Fibroblast of lung (primary cell): ENCODE results near the gene GRK4. TPM values are rescaled to one million over a fixed set of nuclear protein-coding genes. Genes with fewer than 3 reads are reported as not detected.

Experiments used
- DNase-seq, 2 donors: peaks; one replicate each; pipeline versions ENCODE4 v3.0.0 to v3.0.0-alpha.2; 2010; ENCODE audit warnings: low read depth in 2 of 2
- H2AFZ ChIP-seq: 2 replicates; pipeline ENCODE4 v1.5.1; 2012; ENCODE audit warnings: low read length, control low read depth, inconsistent platforms
- H3K27ac ChIP-seq: 2 replicates; pipeline ENCODE4 v1.5.1; 2011; ENCODE audit warnings: low read length, control low read depth; ENCODE audit not compliant: insufficient read depth
- H3K27me3 ChIP-seq: 2 replicates; pipeline ENCODE4 v1.5.1; 2011; ENCODE audit warnings: mild to moderate bottlenecking, low read length; ENCODE audit not compliant: control insufficient read depth, insufficient read depth
- H3K36me3 ChIP-seq: 2 replicates; pipeline ENCODE4 v1.5.1; 2011; ENCODE audit warnings: low read length; ENCODE audit not compliant: control insufficient read depth, insufficient read depth
- H3K4me1 ChIP-seq: 2 replicates; pipeline ENCODE4 v1.5.1; 2011; ENCODE audit warnings: low read length; ENCODE audit not compliant: control insufficient read depth, insufficient read depth; ENCODE audit errors: extremely low read depth
- H3K4me2 ChIP-seq: 2 replicates; pipeline ENCODE4 v1.5.1; 2011; ENCODE audit warnings: low read length, control low read depth; ENCODE audit not compliant: insufficient read depth; ENCODE audit errors: extremely low read depth
- H3K4me3 ChIP-seq, 4 experiments: fragments of 200-600 bp in 1 of 4; sonication (generic) in 1 of 4; replicated peaks in 1 of 4; 2 replicates each; pipeline ENCODE4 v1.5.1; 2011 to 2016; ENCODE audit warnings: low read length in 4 of 4, low read depth in 3 of 4, mild to moderate bottlenecking in 3 of 4, control low read depth in 2 of 4, inconsistent platforms in 1 of 4, mixed read lengths in 1 of 4; ENCODE audit not compliant: insufficient read depth in 1 of 4; ENCODE audit errors: control extremely low read depth in 1 of 4
- H3K79me2 ChIP-seq: 2 replicates; pipeline ENCODE4 v1.5.1; 2012; ENCODE audit warnings: mild to moderate bottlenecking, low read length, inconsistent platforms; ENCODE audit not compliant: control insufficient read depth, insufficient read depth
- H3K9ac ChIP-seq: 2 replicates; pipeline ENCODE4 v1.5.1; 2011; ENCODE audit warnings: mild to moderate bottlenecking, low read length, control low read depth; ENCODE audit not compliant: insufficient read depth
- H3K9me3 ChIP-seq: 2 replicates; pipeline ENCODE4 v1.5.1; 2012; ENCODE audit warnings: low read depth, low read length; ENCODE audit not compliant: control insufficient read depth, insufficient read depth
- H4K20me1 ChIP-seq: 2 replicates; pipeline ENCODE4 v1.5.1; 2011; ENCODE audit warnings: low read length; ENCODE audit not compliant: control insufficient read depth, insufficient read depth; ENCODE audit errors: extremely low read depth
- EZH2 ChIP-seq: IDR thresholded peaks from 2 replicates; pipeline ENCODE4 v1.5.1; 2012; ENCODE audit warnings: low read length, control low read depth, mild to moderate bottlenecking; ENCODE audit errors: missing control alignments
- polyA plus RNA-seq, 2 donors: library from polyadenylated mRNA; depleted of rRNA in 1 of 2; stranded (reverse) in 1 of 2; unstranded in 1 of 2; fragments of >200 nt; gene quantifications; 2 replicates each; pipeline ENCODE4 v1.2.1, GENCODE V29; 2011 to 2012; ENCODE audit warnings: missing spikeins in 1 of 2
- total RNA-seq: library from RNA; depleted of rRNA; stranded (reverse); fragments of >200 nt; gene quantifications from 2 replicates; pipeline ENCODE4 v1.2.1, GENCODE V29; 2014
- TF ChIP-seq, protein P1 (sequence below), 2 donors: IDR thresholded peaks in 1 of 2; conservative IDR thresholded peaks in 1 of 2; 1 replicate in 1 of 2; 2 replicates in 1 of 2; pipeline ENCODE4 v1.5.1; 2011 to 2012; ENCODE audit warnings: low read length in 2 of 2, control low read depth in 1 of 2, inconsistent platforms in 1 of 2, low read depth in 1 of 2, mild to moderate bottlenecking in 1 of 2

GRK4 gene
- total and polyA plus RNA-seq, 2 donors (not counting 1 experiment from before 2014, with no cell fraction given): 4.4 to 5.9 TPM

- H3K27me3 ChIP-seq: no peaks in the 10 kb centered on the region
- H3K9ac ChIP-seq: no peak overlapping the region
- TF ChIP-seq EZH2: no peak
- TF ChIP-seq, protein P1, sequence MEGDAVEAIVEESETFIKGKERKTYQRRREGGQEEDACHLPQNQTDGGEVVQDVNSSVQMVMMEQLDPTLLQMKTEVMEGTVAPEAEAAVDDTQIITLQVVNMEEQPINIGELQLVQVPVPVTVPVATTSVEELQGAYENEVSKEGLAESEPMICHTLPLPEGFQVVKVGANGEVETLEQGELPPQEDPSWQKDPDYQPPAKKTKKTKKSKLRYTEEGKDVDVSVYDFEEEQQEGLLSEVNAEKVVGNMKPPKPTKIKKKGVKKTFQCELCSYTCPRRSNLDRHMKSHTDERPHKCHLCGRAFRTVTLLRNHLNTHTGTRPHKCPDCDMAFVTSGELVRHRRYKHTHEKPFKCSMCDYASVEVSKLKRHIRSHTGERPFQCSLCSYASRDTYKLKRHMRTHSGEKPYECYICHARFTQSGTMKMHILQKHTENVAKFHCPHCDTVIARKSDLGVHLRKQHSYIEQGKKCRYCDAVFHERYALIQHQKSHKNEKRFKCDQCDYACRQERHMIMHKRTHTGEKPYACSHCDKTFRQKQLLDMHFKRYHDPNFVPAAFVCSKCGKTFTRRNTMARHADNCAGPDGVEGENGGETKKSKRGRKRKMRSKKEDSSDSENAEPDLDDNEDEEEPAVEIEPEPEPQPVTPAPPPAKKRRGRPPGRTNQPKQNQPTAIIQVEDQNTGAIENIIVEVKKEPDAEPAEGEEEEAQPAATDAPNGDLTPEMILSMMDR (conservative IDR thresholded peaks at IDR 0.05 in 1 of 2, IDR thresholded peaks at IDR 0.05 in 1 of 2; ENCODE audit: low read depth in 1 of 2, low read length in 2 of 2): no peak
- no peak overlapping the region for H2AFZ ChIP-seq
- no peak overlapping the region for H3K4me2 ChIP-seq
- no peaks in the 10 kb centered on the region for H3K9me3 ChIP-seq
- H3K79me2 ChIP-seq: no peaks in the 10 kb centered on the region
- peaks cover 30% of the 10 kb centered on the region for H3K36me3 ChIP-seq
- H3K27ac ChIP-seq: peak overlapping the region; percentile 20
- H3K4me1 ChIP-seq: no peaks in the 10 kb centered on the region
- no peak for DNase-seq
- no peaks in the 10 kb centered on the region for H4K20me1 ChIP-seq
- H3K4me3 ChIP-seq: no peak overlapping the region
Measured at GRCh38 chr4:2949782-2950125, 13.6 kb upstream of the GRK4 start.

DNA sequence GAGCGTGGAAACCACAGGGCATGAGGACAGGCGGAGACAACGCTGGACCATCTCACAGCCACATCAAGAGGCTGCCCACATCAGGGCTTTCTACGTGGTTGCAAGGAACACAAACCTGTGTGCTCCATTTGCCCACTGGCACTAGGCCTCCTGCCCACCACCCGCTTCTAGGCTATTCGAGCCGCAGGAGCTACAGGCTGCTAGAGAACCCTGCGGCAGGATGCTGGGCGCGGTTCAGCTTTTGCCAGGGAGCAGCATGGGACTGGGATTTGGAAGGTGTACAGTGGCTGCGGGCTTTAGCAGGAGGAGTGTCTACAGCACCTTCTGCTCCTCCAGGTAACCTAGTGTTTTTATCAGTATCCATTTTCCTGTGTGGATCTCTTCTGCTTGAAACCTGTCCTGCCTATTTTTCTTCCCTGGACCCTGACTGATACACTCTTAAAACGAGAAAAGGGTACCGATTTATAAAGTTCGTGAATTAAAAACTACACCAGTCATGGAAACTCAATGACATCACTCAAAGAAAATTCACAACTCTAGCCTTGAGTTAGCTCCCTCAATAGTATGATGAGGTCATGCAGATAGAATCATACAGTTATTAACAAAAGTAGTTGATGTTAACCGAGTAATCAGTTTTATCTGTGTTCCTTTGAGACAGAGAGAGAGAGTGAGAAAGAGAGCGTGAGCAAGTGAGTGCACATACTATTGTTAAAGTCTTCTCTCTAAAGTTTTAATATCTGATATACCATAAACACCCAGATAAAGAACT lies 13.0 kb upstream of the GRK4 start:
- Histone ChIP-seq H4K20me1 (no peaks in the 10 kb centered on the region), H3K4me3 (no peak overlapping the region), H2AFZ (no peak overlapping the region), H3K4me2 (no peak overlapping the region), H3K27me3 (no peaks in the 10 kb centered on the region), H3K9ac (no peak overlapping the region), H3K79me2 (no peaks in the 10 kb centered on the region), H3K36me3 (peaks cover 30% of the 10 kb centered on the region), H3K27ac (peak overlapping the region; percentile 20), H3K4me1 (no peaks in the 10 kb centered on the region), H3K9me3 (no peaks in the 10 kb centered on the region)
- peak in 1 of 2 donors; percentile 20 for DNase-seq
- TF ChIP-seq, protein P1 (conservative IDR thresholded peaks at IDR 0.05 in 1 of 2, IDR thresholded peaks at IDR 0.05 in 1 of 2; ENCODE audit: low read depth in 1 of 2, low read length in 2 of 2): no peak
- TF ChIP-seq EZH2: no peak

DNA sequence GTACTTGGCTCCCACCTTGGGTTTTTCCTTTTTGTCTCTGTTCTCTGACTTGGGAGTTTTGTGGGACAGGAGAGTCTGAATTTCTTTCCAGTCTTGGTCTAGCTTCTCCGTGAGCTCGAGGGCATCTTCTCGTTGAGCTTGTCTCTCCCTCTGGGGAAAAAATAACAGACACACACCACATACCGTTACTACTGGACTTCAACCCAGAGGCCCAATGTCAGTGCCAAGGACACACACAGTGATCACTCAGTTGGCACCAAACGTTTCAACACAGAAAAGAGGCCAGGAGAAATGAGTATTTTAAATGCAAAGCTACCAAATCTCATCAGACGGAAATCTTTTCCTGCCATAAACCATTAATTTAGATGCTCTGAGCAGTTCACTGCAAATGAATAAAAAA lies 9.9 kb upstream of the GRK4 start:
- Histone ChIP-seq H3K4me1 (no peaks in the 10 kb centered on the region), H3K36me3 (peaks cover 29% of the 10 kb centered on the region), H4K20me1 (no peaks in the 10 kb centered on the region), H3K9me3 (no peaks in the 10 kb centered on the region), H3K4me3 (no peak overlapping the region), H2AFZ (no peak overlapping the region), H3K79me2 (peaks cover 17% of the 10 kb centered on the region), H3K9ac (no peak overlapping the region), H3K27me3 (no peaks in the 10 kb centered on the region), H3K4me2 (no peak overlapping the region), H3K27ac (no peak overlapping the region)
- DNase-seq: no peak
- TF ChIP-seq EZH2: no peak
- TF ChIP-seq, protein P1 (conservative IDR thresholded peaks at IDR 0.05 in 1 of 2, IDR thresholded peaks at IDR 0.05 in 1 of 2; ENCODE audit: low read depth in 1 of 2, low read length in 2 of 2): no peak
